GM23248 (cell line): ENCODE results near the gene CSF1R. TPM values are rescaled to one million over a fixed set of nuclear protein-coding genes. Genes with fewer than 3 reads are reported as not detected.

ENCODE experiments used
- DNase-seq: peaks from one replicate; pipeline ENCODE4 v3.0.0-alpha.2; 2015
- H2AFZ ChIP-seq: fragments of 200-600 bp; sonication (generic); 2 replicates; pipeline ENCODE4 v1.6.1; 2016; ENCODE audit warnings: antibody characterized with exemption
- H3F3A ChIP-seq: fragments of 200-600 bp; sonication (generic); 2 replicates; pipeline ENCODE4 v1.6.1; 2016; ENCODE audit warnings: mild to moderate bottlenecking, antibody characterized with exemption, mixed run types; ENCODE audit not compliant: insufficient read depth
- H3K27ac ChIP-seq: fragments of 200-600 bp; sonication (generic); 2 replicates; pipeline ENCODE4 v1.5.1; 2016; ENCODE audit warnings: mild to moderate bottlenecking
- H3K27me3 ChIP-seq: fragments of 200-600 bp; sonication (generic); replicated peaks from 2 replicates; pipeline ENCODE4 v1.6.1; 2016; ENCODE audit warnings: mild to moderate bottlenecking; ENCODE audit not compliant: insufficient read depth
- H3K36me3 ChIP-seq: fragments of 200-600 bp; sonication (generic); 2 replicates; pipeline ENCODE4 v1.6.1; 2016; ENCODE audit warnings: low read depth, mild to moderate bottlenecking
- H3K4me1 ChIP-seq: fragments of 200-600 bp; sonication (generic); 2 replicates; pipeline ENCODE4 v1.6.1; 2016; ENCODE audit warnings: mild to moderate bottlenecking; ENCODE audit not compliant: insufficient read depth
- H3K4me2 ChIP-seq: fragments of 200-600 bp; sonication (generic); one replicate; pipeline ENCODE4 v1.6.1; 2016; ENCODE audit warnings: mild to moderate bottlenecking; ENCODE audit not compliant: unreplicated experiment
- H3K4me3 ChIP-seq: fragments of 200-600 bp; sonication (generic); 2 replicates; pipeline ENCODE4 v1.5.1; 2016; ENCODE audit warnings: mild to moderate bottlenecking
- H3K79me2 ChIP-seq: fragments of 200-600 bp; sonication (generic); 2 replicates; pipeline ENCODE4 v1.6.1; 2016; ENCODE audit warnings: mild to moderate bottlenecking; ENCODE audit not compliant: insufficient read depth
- H3K9ac ChIP-seq: fragments of 200-600 bp; sonication (generic); 2 replicates; pipeline ENCODE4 v1.6.1; 2016; ENCODE audit warnings: mild to moderate bottlenecking
- H3K9me2 ChIP-seq: fragments of 200-600 bp; sonication (generic); 2 replicates; pipeline ENCODE4 v1.6.1; 2016; ENCODE audit warnings: mixed run types, mild to moderate bottlenecking, moderate library complexity; ENCODE audit not compliant: insufficient read depth
- H3K9me3 ChIP-seq: fragments of 200-600 bp; sonication (generic); one replicate; pipeline ENCODE4 v1.6.1; 2017; ENCODE audit warnings: low read depth
- H4K20me1 ChIP-seq: fragments of 200-600 bp; sonication (generic); 2 replicates; pipeline ENCODE4 v1.6.0; 2016; ENCODE audit not compliant: insufficient read depth
- EZH2 ChIP-seq: fragments of 200-600 bp; sonication (generic); IDR thresholded peaks from 2 replicates; pipeline ENCODE4 v1.6.1; 2018; ENCODE audit warnings: antibody characterized with exemption, mild to moderate bottlenecking; ENCODE audit not compliant: insufficient read depth, poor library complexity, severe bottlenecking
- EZH2phosphoT487 ChIP-seq: fragments of 200-600 bp; sonication (generic); IDR thresholded peaks from 2 replicates; pipeline ENCODE4 v1.6.1; 2018; ENCODE audit warnings: antibody characterized with exemption, moderate library complexity, mild to moderate bottlenecking, low read depth; ENCODE audit not compliant: insufficient read depth
- WGBS, 2 experiments: methylation state at CpG; one replicate each; pipeline ENCODE4 v1.1.6; 2015 to 2017; ENCODE audit warnings: low lambda C conversion rate in 2 of 2, low coverage in 1 of 2; ENCODE audit errors: missing lambda C conversion rate in 2 of 2; 5-methylcytosine and 5-hydroxymethylcytosine counted together
- in situ Hi-C: fragments of 300-500 bp; cut with MboI; formaldehyde crosslinking; loops from 2 replicates; pipeline ENCODE4 v1.15.0; 2020
- polyA plus RNA-seq: library from polyadenylated mRNA; unstranded; fragments of >200 nt; fragmentation: Nextera tagmentation; extraction: Ambion mirVana; gene quantifications from 2 replicates; pipeline ENCODE4 v1.2.1, GENCODE V29; 2016
- total RNA-seq: library from RNA; depleted of rRNA; stranded (reverse); fragments of >200 nt; shearing (Covaris generic); gene quantifications from 2 replicates; pipeline ENCODE4 v1.2.3, GENCODE V29; 2014

Gene CSF1R
- total and polyA plus RNA-seq, 2 experiments from 2014 or later = 0.56 TPM; not detected in 1

- Histone ChIP-seq H3K9ac (no peak overlapping the region), H3K4me3 (no peak overlapping the region), H3F3A (peaks cover 24% of the 10 kb centered on the region), H2AFZ (no peak overlapping the region), H3K36me3 (peaks cover 24% of the 10 kb centered on the region), H3K9me2 (no peaks in the 10 kb centered on the region), H3K4me2 (no peak overlapping the region), H3K27ac (no peak overlapping the region), H3K9me3 (no peaks in the 10 kb centered on the region), H3K79me2 (no peaks in the 10 kb centered on the region), H3K4me1 (peaks cover 31% of the 10 kb centered on the region), H3K27me3 (no peaks in the 10 kb centered on the region), H4K20me1 (no peaks in the 10 kb centered on the region)
- 88 to 92% methylated on average over 14 of the region's 14 CpGs for WGBS, 2 experiments
- in situ Hi-C loops = no loop called here
- TF ChIP-seq EZH2phosphoT487 = no peak
- no peak for TF ChIP-seq EZH2
- no peak for DNase-seq
These were observed 30.9 kb downstream of the CSF1R start for GRCh38 chr5:150055326-150056074.

- no peak overlapping the region for H3K9ac ChIP-seq
- no peaks in the 10 kb centered on the region for H4K20me1 ChIP-seq
- H3K27ac ChIP-seq = no peak overlapping the region
- no peak overlapping the region for H3K4me2 ChIP-seq
- H2AFZ ChIP-seq = no peak overlapping the region
- no peaks in the 10 kb centered on the region for H3K9me3 ChIP-seq
- no peaks in the 10 kb centered on the region for H3K27me3 ChIP-seq
- no peaks in the 10 kb centered on the region for H3K9me2 ChIP-seq
- no peaks in the 10 kb centered on the region for H3K79me2 ChIP-seq
- TF ChIP-seq EZH2phosphoT487 = no peak
- TF ChIP-seq EZH2 = no peak
- no peak for DNase-seq
- H3K4me3 ChIP-seq = no peak overlapping the region
- peaks cover 41% of the 10 kb centered on the region for H3K4me1 ChIP-seq
- in situ Hi-C loops = no loop called here
- H3K36me3 ChIP-seq = peaks cover 32% of the 10 kb centered on the region
- H3F3A ChIP-seq = peaks cover 29% of the 10 kb centered on the region
- 76 to 93% methylated on average over 2 of the region's 2 CpGs for WGBS, 2 experiments
These were observed 31.8 kb downstream of the CSF1R start for GRCh38 chr5:150054569-150054968.

GRCh38 chr5:150053713-150054392 lies 32.5 kb downstream of the CSF1R start:
- Histone ChIP-seq H3K27ac (peak overlapping the region; percentile 72), H3F3A (peaks cover 36% of the 10 kb centered on the region), H2AFZ (no peak overlapping the region), H3K9ac (peak overlapping the region; percentile 32), H3K36me3 (peaks cover 35% of the 10 kb centered on the region), H4K20me1 (no peaks in the 10 kb centered on the region), H3K9me2 (no peaks in the 10 kb centered on the region), H3K4me2 (no peak overlapping the region), H3K27me3 (no peaks in the 10 kb centered on the region), H3K4me3 (no peak overlapping the region), H3K79me2 (no peaks in the 10 kb centered on the region), H3K4me1 (peaks cover 38% of the 10 kb centered on the region), H3K9me3 (no peaks in the 10 kb centered on the region)
- TF ChIP-seq EZH2 (no peak), EZH2phosphoT487 (no peak)
- WGBS, 2 experiments = 88 to 92% methylated on average over 14 of the region's 14 CpGs
- in situ Hi-C loops = no loop called here
- no peak for DNase-seq

- Histone ChIP-seq H3K27me3 (no peaks in the 10 kb centered on the region), H2AFZ (no peak overlapping the region), H3K9me3 (no peaks in the 10 kb centered on the region), H3K4me2 (peak overlapping the region; percentile 66), H3F3A (peaks cover 36% of the 10 kb centered on the region), H3K36me3 (peaks cover 38% of the 10 kb centered on the region), H3K4me1 (peaks cover 31% of the 10 kb centered on the region), H3K4me3 (no peak overlapping the region), H3K9ac (peak overlapping the region; percentile 55), H3K27ac (peak overlapping the region; percentile 72), H4K20me1 (no peaks in the 10 kb centered on the region), H3K79me2 (no peaks in the 10 kb centered on the region), H3K9me2 (no peaks in the 10 kb centered on the region)
- peak; percentile 93 for DNase-seq
- TF ChIP-seq EZH2phosphoT487 = no peak
- no peak for TF ChIP-seq EZH2
- in situ Hi-C loops = no loop called here
- 37 to 50% methylated on average over 9 of the region's 9 CpGs for WGBS, 2 experiments
These were observed 33.2 kb downstream of the CSF1R start for GRCh38 chr5:150052956-150053712.
